GM12878 (cell line): Measurements from ENCODE around the gene METTL13. TPM values are rescaled to one million over a fixed set of nuclear protein-coding genes. Genes with fewer than 3 reads are reported as not detected.

ENCODE experiments used
- ATAC-seq: fragments of 200-7000 bp; cut with Tn5 transposase; 3 replicates; pipeline ENCODE4 v1.9.1; 2020; ENCODE audit warnings: mild to moderate bottlenecking, moderate library complexity
- BruUV-seq: library from RNA; stranded (reverse); fragments of 400-500 nt; replicated peaks from 2 replicates; lab custom pipeline; 2021; lab: Mats Ljungman, UMichigan
- CTCF ChIA-PET: fragments of 300-600 bp; sonication (Branson Sonifier 250); formaldehyde crosslinking; extraction: SDS; loops from one replicate; lab custom pipeline; 2021; ENCODE audit warnings: inconsistent platforms; lab: Yijun Ruan, JAX
- POLR2A ChIA-PET: fragments of 350-600 bp; formaldehyde crosslinking; extraction: SDS; loops from one replicate; lab custom pipeline; 2021; ENCODE audit warnings: inconsistent platforms; lab: Charles Lee
- RAD21 ChIA-PET: fragments of 300-600 bp; sonication (Branson Sonifier 250); formaldehyde crosslinking; loops from one replicate; lab custom pipeline; 2023; ENCODE audit warnings: antibody characterized with exemption; ENCODE audit not compliant: unreplicated experiment; lab: Charles Lee
- SMC1A ChIA-PET: fragments of 300-600 bp; sonication (Branson Sonifier 250); formaldehyde crosslinking; loops from one replicate; lab custom pipeline; 2023; ENCODE audit not compliant: unreplicated experiment, uncharacterized antibody; lab: Charles Lee
- DNase-seq: peaks from one replicate; pipeline ENCODE4 v3.0.0-alpha.2; 2011; ENCODE audit warnings: low read depth, low spot score
- FAIRE-seq: peaks from 3 replicates; lab custom pipeline; 2011; peaks lifted over from hg19 to GRCh38; lab: Jason Lieb, UNC
- H2AFZ ChIP-seq: 2 replicates; pipeline ENCODE4 v1.6.0; 2011; ENCODE audit warnings: low read depth, low read length, control low read depth; ENCODE audit not compliant: control insufficient read depth
- H3K27ac ChIP-seq: 2 replicates; pipeline ENCODE4 v1.5.1; 2011; ENCODE audit warnings: control low read depth; ENCODE audit not compliant: control insufficient read depth, insufficient read depth
- H3K27me3 ChIP-seq, 2 experiments: replicated peaks in 1 of 2; 2 replicates each; pipeline versions ENCODE4 v1.6.0 to v1.6.1; 2011; ENCODE audit warnings: low read length in 1 of 2; ENCODE audit not compliant: control insufficient read depth in 2 of 2, insufficient read depth in 2 of 2
- H3K36me3 ChIP-seq, 2 experiments: 2 replicates each; pipeline ENCODE4 v1.5.1; 2011; ENCODE audit warnings: low read length in 1 of 2; ENCODE audit not compliant: control insufficient read depth in 2 of 2, insufficient read depth in 2 of 2
- H3K4me1 ChIP-seq: 2 replicates; pipeline ENCODE4 v1.6.1; 2011; ENCODE audit warnings: mild to moderate bottlenecking, low read length, moderate library complexity, mixed read lengths; ENCODE audit not compliant: control insufficient read depth, insufficient read depth
- H3K4me2 ChIP-seq: 2 replicates; pipeline ENCODE4 v1.6.0; 2011; ENCODE audit warnings: control low read depth; ENCODE audit not compliant: control insufficient read depth, insufficient read depth
- H3K4me3 ChIP-seq: fragments of 200-600 bp; sonication (generic); 2 replicates; pipeline ENCODE4 v1.5.1; 2016
- H3K79me2 ChIP-seq: 2 replicates; pipeline ENCODE4 v1.6.0; 2011; ENCODE audit warnings: low read length; ENCODE audit not compliant: control insufficient read depth, insufficient read depth
- H3K9ac ChIP-seq: 2 replicates; pipeline ENCODE4 v1.8.0; 2011; ENCODE audit warnings: low read length, control low read depth, mixed read lengths; ENCODE audit not compliant: control insufficient read depth, insufficient read depth
- H3K9me3 ChIP-seq: replicated peaks from 3 replicates; pipeline ENCODE4 v1.5.1; 2011; ENCODE audit warnings: mild to moderate bottlenecking, low read length; ENCODE audit not compliant: control insufficient read depth, insufficient read depth
- H4K20me1 ChIP-seq: 2 replicates; pipeline ENCODE4 v1.6.0; 2011; ENCODE audit not compliant: control insufficient read depth, insufficient read depth
- EED ChIP-seq: sonication (generic); IDR thresholded peaks from 2 replicates; pipeline ENCODE4 v1.6.1; 2016; ENCODE audit warnings: antibody characterized with exemption, low read depth
- WGBS: methylation state at CpG from one replicate; pipeline ENCODE4 v1.1.6; 2016; ENCODE audit warnings: low lambda C conversion rate; ENCODE audit not compliant: insufficient replicate concordance, insufficient coverage; ENCODE audit errors: missing lambda C conversion rate; 5-methylcytosine and 5-hydroxymethylcytosine counted together
- in situ Hi-C: fragments of 300-500 bp; cut with MboI; formaldehyde crosslinking; loops from 9 replicates; pipeline ENCODE4 v1.14.3; 2018; ENCODE audit warnings: mixed read lengths
- intact Hi-C: fragments of 100-400 bp; cut with micrococcal nuclease; formaldehyde crosslinking; loops from one replicate; pipeline ENCODE4 v1.14.2; 2022; ENCODE audit not compliant: unreplicated experiment
- polyA plus RNA-seq, 11 experiments: library from polyadenylated mRNA; depleted of rRNA in 4 of 11; unstranded in 6 of 11; stranded (reverse) in 5 of 11; fragments of >200 nt; fragmentation: Nextera tagmentation in 4 of 11; fragmentation: Illumina TruSeq in 1 of 11; extraction: Ambion mirVana in 4 of 11; extraction: Trizol in 1 of 11; gene quantifications; 1 replicate in 1 of 11; 2 replicates in 10 of 11; pipeline versions ENCODE4 v1.2.1 to v1.2.3, GENCODE V29; 2011 to 2016; ENCODE audit warnings: inconsistent platforms in 2 of 11, missing spikeins in 2 of 11, low read depth in 1 of 11
- total RNA-seq, 4 experiments: library from RNA; depleted of rRNA in 3 of 4; stranded (reverse); fragments of >200 nt in 3 of 4; fragmentation: Illumina TruSeq in 1 of 4; extraction: Trizol in 1 of 4; gene quantifications; 2 replicates each; pipeline versions ENCODE4 v1.2.1 to v1.2.3, GENCODE V29; 2013 to 2021
- TF ChIP-seq, protein P1 (sequence below): fragments of 450-650 bp; IDR thresholded peaks from 2 replicates; pipeline ENCODE4 v1.6.1; 2016; ENCODE audit warnings: mild to moderate bottlenecking, moderate library complexity, borderline replicate concordance

The METTL13 gene
- total and polyA plus RNA-seq, 10 of the 15 experiments (the other 5 are each of a cell fraction or from before 2014, with no cell fraction given) = 12.2 to 47.2 (median 35.0) TPM

DNA sequence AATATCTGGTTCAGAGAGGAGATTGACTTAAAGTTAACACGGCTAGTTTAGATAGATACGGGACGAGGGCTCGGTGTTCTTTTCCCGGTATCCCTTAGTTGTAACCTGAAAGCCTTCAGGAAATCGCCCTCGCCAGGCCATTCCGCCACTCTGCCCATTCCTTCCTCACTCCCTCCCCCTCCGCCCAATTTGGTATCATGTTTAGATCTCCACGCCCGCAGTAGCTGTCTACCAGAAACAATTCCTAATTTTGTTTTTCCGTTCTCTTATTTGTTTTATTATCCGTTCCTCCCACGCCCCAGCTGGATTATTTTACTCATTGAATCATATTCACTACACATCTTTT lies 38.9 kb upstream of the METTL13 start:
- ChIA-PET POLR2A (interaction anchor here (0.6 to 4.1 kb wide), 7 partner anchors 8 to 790 kb away, joined by 3 to 18 read pairs (median 5); partner anchors contain the start of genes METTL13 and SUCO), CTCF (interaction anchor here (0.7 to 3.1 kb wide), 12 partner anchors 12 to 258 kb away, joined by 3 to 11 read pairs (median 5); partner anchors contain the start of genes METTL13 and PRRC2C), RAD21 (interaction anchor here (0.7 to 2.8 kb wide), 8 partner anchors 20 to 258 kb away, joined by 3 to 11 read pairs (median 4); partner anchors contain the start of gene PRRC2C), SMC1A (interaction anchor here (1.1 to 6.7 kb wide), 10 partner anchors 12 to 257 kb away, joined by 3 to 27 read pairs (median 4); partner anchors contain the start of genes METTL13 and PRRC2C)
- Histone ChIP-seq H2AFZ (peak overlapping the region; percentile 100), H3K4me3 (peak overlapping the region; percentile 83), H3K27me3 (no peaks in the 10 kb centered on the region), H3K36me3 (no peaks in the 10 kb centered on the region; a peak in 1 of 4 replicates), H3K27ac (peak overlapping the region; percentile 92), H3K79me2 (peaks cover 8% of the 10 kb centered on the region), H4K20me1 (no peaks in the 10 kb centered on the region), H3K4me2 (peak overlapping the region; percentile 96), H3K9ac (peak overlapping the region; percentile 70), H3K4me1 (peaks cover 4% of the 10 kb centered on the region), H3K9me3 (no peaks in the 10 kb centered on the region)
- TSS peak; percentile 94 for BruUV-seq
- DNase-seq (no peak), FAIRE-seq (no peak), ATAC-seq (peak; percentile 5)
- 10% methylated on average over 14 of the region's 14 CpGs for WGBS
- in situ Hi-C loops (no loop called here), intact Hi-C loops (loop anchor here (1.0 to 10.0 kb wide), 2 partner anchors 39 to 258 kb away; partner anchors contain the start of genes METTL13 and PRRC2C)
- TF ChIP-seq EED = no peak
- TF ChIP-seq, protein P1, sequence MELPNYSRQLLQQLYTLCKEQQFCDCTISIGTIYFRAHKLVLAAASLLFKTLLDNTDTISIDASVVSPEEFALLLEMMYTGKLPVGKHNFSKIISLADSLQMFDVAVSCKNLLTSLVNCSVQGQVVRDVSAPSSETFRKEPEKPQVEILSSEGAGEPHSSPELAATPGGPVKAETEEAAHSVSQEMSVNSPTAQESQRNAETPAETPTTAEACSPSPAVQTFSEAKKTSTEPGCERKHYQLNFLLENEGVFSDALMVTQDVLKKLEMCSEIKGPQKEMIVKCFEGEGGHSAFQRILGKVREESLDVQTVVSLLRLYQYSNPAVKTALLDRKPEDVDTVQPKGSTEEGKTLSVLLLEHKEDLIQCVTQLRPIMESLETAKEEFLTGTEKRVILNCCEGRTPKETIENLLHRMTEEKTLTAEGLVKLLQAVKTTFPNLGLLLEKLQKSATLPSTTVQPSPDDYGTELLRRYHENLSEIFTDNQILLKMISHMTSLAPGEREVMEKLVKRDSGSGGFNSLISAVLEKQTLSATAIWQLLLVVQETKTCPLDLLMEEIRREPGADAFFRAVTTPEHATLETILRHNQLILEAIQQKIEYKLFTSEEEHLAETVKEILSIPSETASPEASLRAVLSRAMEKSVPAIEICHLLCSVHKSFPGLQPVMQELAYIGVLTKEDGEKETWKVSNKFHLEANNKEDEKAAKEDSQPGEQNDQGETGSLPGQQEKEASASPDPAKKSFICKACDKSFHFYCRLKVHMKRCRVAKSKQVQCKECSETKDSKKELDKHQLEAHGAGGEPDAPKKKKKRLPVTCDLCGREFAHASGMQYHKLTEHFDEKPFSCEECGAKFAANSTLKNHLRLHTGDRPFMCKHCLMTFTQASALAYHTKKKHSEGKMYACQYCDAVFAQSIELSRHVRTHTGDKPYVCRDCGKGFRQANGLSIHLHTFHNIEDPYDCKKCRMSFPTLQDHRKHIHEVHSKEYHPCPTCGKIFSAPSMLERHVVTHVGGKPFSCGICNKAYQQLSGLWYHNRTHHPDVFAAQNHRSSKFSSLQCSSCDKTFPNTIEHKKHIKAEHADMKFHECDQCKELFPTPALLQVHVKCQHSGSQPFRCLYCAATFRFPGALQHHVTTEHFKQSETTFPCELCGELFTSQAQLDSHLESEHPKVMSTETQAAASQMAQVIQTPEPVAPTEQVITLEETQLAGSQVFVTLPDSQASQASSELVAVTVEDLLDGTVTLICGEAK = 0 out of 2 replicates have a peak, but pooled peaks have one; percentile 37
